Measurements from ENCODE around the gene SPTBN4.
"Not testable (repeated sequence)": the region's sequence is repeated elsewhere in the genome, so short reads cannot be mapped to it uniquely, and the experiment has no call there.

Gene SPTBN4

GRCh38 chr19:40585241-40585981, 118.6 kb downstream of the SPTBN4 start:
- DNase-seq (ENCODE audit: low read depth in 2 of 3, low spot score in 2 of 3), result no peak

- no peak for DNase-seq (ENCODE audit: low read depth in 2 of 3, low spot score in 2 of 3)
Measured at GRCh38 chr19:40585982-40586422, 119.2 kb downstream of the SPTBN4 start.

- no peak for DNase-seq (ENCODE audit: low read depth in 2 of 3, low spot score in 2 of 3)
Measured at GRCh38 chr19:40586611-40587010, 119.8 kb downstream of the SPTBN4 start.

GRCh38 chr19:40588110-40588854, 121.5 kb downstream of the SPTBN4 start:
- DNase-seq (ENCODE audit: low read depth in 2 of 3, low spot score in 2 of 3), result no peak

GRCh38 chr19:40588926-40589569, 122.2 kb downstream of the SPTBN4 start:
- DNase-seq (ENCODE audit: low read depth in 2 of 3, low spot score in 2 of 3), result no peak

GRCh38 chr19:40589591-40590429, 123.0 kb downstream of the SPTBN4 start:
- no peak for DNase-seq (ENCODE audit: low read depth in 2 of 3, low spot score in 2 of 3)

GRCh38 chr19:40590464-40591265, 123.9 kb downstream of the SPTBN4 start:
- no peak for DNase-seq (ENCODE audit: low read depth in 2 of 3, low spot score in 2 of 3)

- not testable (repeated sequence) for DNase-seq (ENCODE audit: low read depth in 2 of 3, low spot score in 2 of 3)
Measured at GRCh38 chr19:40591724-40592123, 124.9 kb downstream of the SPTBN4 start.

GRCh38 chr19:40592170-40592569, 125.4 kb downstream of the SPTBN4 start:
- no peak for DNase-seq (ENCODE audit: low read depth in 2 of 3, low spot score in 2 of 3)

- DNase-seq (ENCODE audit: low read depth in 2 of 3, low spot score in 2 of 3), result no peak
Measured at GRCh38 chr19:40594255-40594654, 127.5 kb downstream of the SPTBN4 start.

- DNase-seq (ENCODE audit: low read depth in 2 of 3, low spot score in 2 of 3), result no peak
Measured at GRCh38 chr19:40594657-40595091, 127.9 kb downstream of the SPTBN4 start.

- DNase-seq (ENCODE audit: low read depth in 2 of 3, low spot score in 2 of 3), result no peak
Measured at GRCh38 chr19:40596608-40597328, 130.0 kb downstream of the SPTBN4 start.

GRCh38 chr19:40597329-40597838, 130.6 kb downstream of the SPTBN4 start:
- no peak for DNase-seq (ENCODE audit: low read depth in 2 of 3, low spot score in 2 of 3)

- DNase-seq (ENCODE audit: low read depth in 2 of 3, low spot score in 2 of 3), result peak; percentile 59 to 83 (median 81)
Measured at GRCh38 chr19:40598121-40598917, 131.5 kb downstream of the SPTBN4 start.

GRCh38 chr19:40598918-40599307, 132.1 kb downstream of the SPTBN4 start:
- no peak for DNase-seq (ENCODE audit: low read depth in 2 of 3, low spot score in 2 of 3)

GRCh38 chr19:40599331-40599901, 132.6 kb downstream of the SPTBN4 start:
- DNase-seq (ENCODE audit: low read depth in 2 of 3, low spot score in 2 of 3), result no peak

- DNase-seq (ENCODE audit: low read depth in 2 of 3, low spot score in 2 of 3), result no peak
Measured at GRCh38 chr19:40599902-40600569, 133.2 kb downstream of the SPTBN4 start.

Measured in activated CD8-positive, alpha-beta memory T cell treated with anti-CD3 and anti-CD28 coated beads for 48 hours (primary cell).